Mesendoderm (in vitro differentiated cells): ENCODE measurements around the gene MPP3.
A peak's percentile ranks its signal among the peaks of the same experiment; 100 is the strongest.

Experiments used
- DNase-seq: peaks from one replicate; pipeline ENCODE4 v3.0.0; 2013
- H2AK5ac ChIP-seq: 2 replicates; pipeline ENCODE4 v1.6.1; 2013; ENCODE audit warnings: low read length, inconsistent platforms
- H2BK120ac ChIP-seq: 2 replicates; pipeline ENCODE4 v1.6.1; 2013; ENCODE audit warnings: low read depth, mild to moderate bottlenecking, low read length, moderate library complexity, mixed read lengths
- H2BK15ac ChIP-seq: replicated peaks from 2 replicates; pipeline ENCODE4 v1.6.1; 2013; ENCODE audit warnings: low read depth, mild to moderate bottlenecking, moderate library complexity
- H2BK5ac ChIP-seq: 2 replicates; pipeline ENCODE4 v1.6.1; 2013; ENCODE audit warnings: low read length, inconsistent platforms
- H3K18ac ChIP-seq: 2 replicates; pipeline ENCODE4 v1.6.1; 2013; ENCODE audit warnings: mild to moderate bottlenecking, low read length, mixed read lengths
- H3K23ac ChIP-seq: one replicate; pipeline ENCODE4 v1.6.1; 2013; ENCODE audit warnings: low read length
- H3K27ac ChIP-seq: 2 replicates; pipeline ENCODE4 v1.5.1; 2013; ENCODE audit warnings: low read depth, mild to moderate bottlenecking, inconsistent platforms, low read length, moderate library complexity
- H3K27me3 ChIP-seq: 2 replicates; pipeline ENCODE4 v1.6.1; 2013; ENCODE audit warnings: low read length, control low read depth, mild to moderate bottlenecking, inconsistent platforms; ENCODE audit not compliant: insufficient read depth, poor library complexity
- H3K36me3 ChIP-seq: 2 replicates; pipeline ENCODE4 v1.6.1; 2013; ENCODE audit warnings: low read length, inconsistent platforms; ENCODE audit not compliant: control insufficient read depth, insufficient read depth
- H3K4ac ChIP-seq: one replicate; pipeline ENCODE4 v1.6.1; 2013; ENCODE audit warnings: low read depth, mild to moderate bottlenecking, low read length, moderate library complexity
- H3K4me1 ChIP-seq: 2 replicates; pipeline ENCODE4 v1.6.1; 2013; ENCODE audit warnings: low read depth, low read length, inconsistent platforms; ENCODE audit not compliant: control insufficient read depth
- H3K4me2 ChIP-seq: 2 replicates; pipeline ENCODE4 v1.6.1; 2013; ENCODE audit warnings: low read length
- H3K4me3 ChIP-seq: 2 replicates; pipeline ENCODE4 v1.5.1; 2013; ENCODE audit warnings: mild to moderate bottlenecking, low read length
- H3K56ac ChIP-seq: one replicate; pipeline ENCODE4 v1.6.1; 2013; ENCODE audit warnings: low read length
- H3K79me1 ChIP-seq: 2 replicates; pipeline ENCODE4 v1.6.1; 2013; ENCODE audit warnings: low read length, inconsistent platforms
- H3K79me2 ChIP-seq: 2 replicates; pipeline ENCODE4 v1.6.1; 2013; ENCODE audit warnings: mild to moderate bottlenecking, low read length; ENCODE audit not compliant: control insufficient read depth, insufficient read depth
- H3K9ac ChIP-seq: 2 replicates; pipeline ENCODE4 v1.6.1; 2013; ENCODE audit warnings: low read length, inconsistent platforms
- H4K5ac ChIP-seq: one replicate; pipeline ENCODE4 v1.6.1; 2013; ENCODE audit warnings: low read length
- H4K8ac ChIP-seq: one replicate; pipeline ENCODE4 v1.6.1; 2013; ENCODE audit warnings: low read depth, mild to moderate bottlenecking, control low read depth, low read length, moderate library complexity
- WGBS: extraction: QIAGEN DNeasy Blood & Tissue Kit; methylation state at CpG from one replicate; pipeline ENCODE4 v1.1.7; 2013; ENCODE audit warnings: low lambda C conversion rate, missing lambda C conversion rate; ENCODE audit not compliant: insufficient coverage; ENCODE audit errors: extremely low coverage; 5-methylcytosine and 5-hydroxymethylcytosine counted together

The MPP3 gene

GRCh38 chr17:43756201-43756600 lies 76.7 kb downstream of the MPP3 start:
- H4K5ac ChIP-seq, result no peak overlapping the region
- no peak overlapping the region for H3K4me3 ChIP-seq
- no peak overlapping the region for H4K8ac ChIP-seq
- no peak overlapping the region for H3K27ac ChIP-seq
- H2AK5ac ChIP-seq, result no peak overlapping the region
- no peak overlapping the region for H3K9ac ChIP-seq
- no peaks in the 10 kb centered on the region for H3K27me3 ChIP-seq
- no peak overlapping the region for H3K18ac ChIP-seq
- no peaks in the 10 kb centered on the region for H3K36me3 ChIP-seq
- WGBS, result no CpG with 5 or more reads among the region's 6 CpGs
- H2BK120ac ChIP-seq, result no peak overlapping the region
- H3K23ac ChIP-seq, result no peak overlapping the region
- no peak overlapping the region for H3K56ac ChIP-seq
- no peaks in the 10 kb centered on the region for H3K4me1 ChIP-seq
- no peak overlapping the region for H3K4ac ChIP-seq
- H3K4me2 ChIP-seq, result no peak overlapping the region
- no peak overlapping the region for H2BK15ac ChIP-seq
- H3K79me1 ChIP-seq, result no peaks in the 10 kb centered on the region
- H2BK5ac ChIP-seq, result no peak overlapping the region
- no peak for DNase-seq
- no peaks in the 10 kb centered on the region for H3K79me2 ChIP-seq

GRCh38 chr17:43755389-43755875 lies 77.5 kb downstream of the MPP3 start:
- H2BK5ac ChIP-seq, result no peak overlapping the region
- no peaks in the 10 kb centered on the region for H3K79me1 ChIP-seq
- no peaks in the 10 kb centered on the region for H3K27me3 ChIP-seq
- H3K27ac ChIP-seq, result no peak overlapping the region
- H3K4ac ChIP-seq, result no peak overlapping the region
- H3K9ac ChIP-seq, result peak overlapping the region; percentile 52
- no peak overlapping the region for H2AK5ac ChIP-seq
- H3K4me1 ChIP-seq, result no peaks in the 10 kb centered on the region
- DNase-seq, result peak; percentile 85
- H3K4me3 ChIP-seq, result no peak overlapping the region
- H2BK120ac ChIP-seq, result no peak overlapping the region
- H3K18ac ChIP-seq, result peak overlapping the region; percentile 62
- no peak overlapping the region for H4K5ac ChIP-seq
- H2BK15ac ChIP-seq, result no peak overlapping the region
- no CpG with 5 or more reads among the region's 60 CpGs for WGBS
- peak overlapping the region; percentile 64 for H3K4me2 ChIP-seq
- H3K79me2 ChIP-seq, result no peaks in the 10 kb centered on the region
- H3K36me3 ChIP-seq, result no peaks in the 10 kb centered on the region
- H3K23ac ChIP-seq, result no peak overlapping the region
- H4K8ac ChIP-seq, result no peak overlapping the region
- peak overlapping the region; percentile 84 for H3K56ac ChIP-seq

GRCh38 chr17:43754947-43755346 lies 78.0 kb downstream of the MPP3 start:
- peak overlapping the region; percentile 19 for H3K9ac ChIP-seq
- no peak overlapping the region for H3K27ac ChIP-seq
- no peak for DNase-seq
- H3K56ac ChIP-seq, result peak overlapping the region; percentile 68
- WGBS, result no CpG with 5 or more reads among the region's 21 CpGs
- no peak overlapping the region for H3K4me3 ChIP-seq
- H2BK15ac ChIP-seq, result no peak overlapping the region
- peak overlapping the region; percentile 62 for H3K18ac ChIP-seq
- no peak overlapping the region for H4K8ac ChIP-seq
- no peak overlapping the region for H4K5ac ChIP-seq
- no peaks in the 10 kb centered on the region for H3K79me2 ChIP-seq
- H3K23ac ChIP-seq, result no peak overlapping the region
- no peaks in the 10 kb centered on the region for H3K36me3 ChIP-seq
- no peak overlapping the region for H2BK5ac ChIP-seq
- no peaks in the 10 kb centered on the region for H3K27me3 ChIP-seq
- H3K4me1 ChIP-seq, result no peaks in the 10 kb centered on the region
- H3K79me1 ChIP-seq, result no peaks in the 10 kb centered on the region
- peak overlapping the region; percentile 62 for H3K4ac ChIP-seq
- H2BK120ac ChIP-seq, result no peak overlapping the region
- no peak overlapping the region for H2AK5ac ChIP-seq
- peak overlapping the region; percentile 17 for H3K4me2 ChIP-seq

GRCh38 chr17:43753493-43754129 lies 79.3 kb downstream of the MPP3 start:
- H2BK5ac ChIP-seq, result no peak overlapping the region
- H3K18ac ChIP-seq, result no peak overlapping the region
- H3K23ac ChIP-seq, result no peak overlapping the region
- H3K27ac ChIP-seq, result no peak overlapping the region
- no peaks in the 10 kb centered on the region for H3K27me3 ChIP-seq
- H3K9ac ChIP-seq, result no peak overlapping the region
- DNase-seq, result no peak
- H3K4ac ChIP-seq, result no peak overlapping the region
- no peaks in the 10 kb centered on the region for H3K4me1 ChIP-seq
- no peak overlapping the region for H2AK5ac ChIP-seq
- no peak overlapping the region for H3K4me3 ChIP-seq
- no peak overlapping the region for H2BK120ac ChIP-seq
- no CpG with 5 or more reads among the region's 5 CpGs for WGBS
- no peak overlapping the region for H4K5ac ChIP-seq
- no peak overlapping the region for H2BK15ac ChIP-seq
- H3K56ac ChIP-seq, result no peak overlapping the region
- H3K79me2 ChIP-seq, result no peaks in the 10 kb centered on the region
- H3K79me1 ChIP-seq, result no peaks in the 10 kb centered on the region
- H3K4me2 ChIP-seq, result no peak overlapping the region
- H3K36me3 ChIP-seq, result no peaks in the 10 kb centered on the region
- no peak overlapping the region for H4K8ac ChIP-seq
